IMR-90 (cell line): ENCODE data around the gene AICDA. TPM values are rescaled to one million over a fixed set of nuclear protein-coding genes. Genes with fewer than 3 reads are reported as not detected.

Experiments used
- ATAC-seq: fragments of 200-7000 bp; cut with Tn5 transposase; 2 replicates; pipeline ENCODE4 v1.9.1; 2020; ENCODE audit warnings: low read depth, mild to moderate bottlenecking, moderate library complexity
- BruUV-seq: library from RNA; stranded (reverse); fragments of 400-500 nt; replicated peaks from 2 replicates; lab custom pipeline; 2021; lab: Mats Ljungman, UMichigan
- CTCF ChIA-PET: fragments of 300-600 bp; formaldehyde crosslinking; extraction: SDS; loops from one replicate; lab custom pipeline; 2021; ENCODE audit warnings: antibody characterized with exemption; lab: Yijun Ruan, JAX
- POLR2A ChIA-PET: fragments of 300-600 bp; sonication (Branson Sonifier 250); formaldehyde crosslinking; loops from one replicate; lab custom pipeline; 2022; ENCODE audit warnings: antibody characterized with exemption; ENCODE audit not compliant: unreplicated experiment; lab: Charles Lee
- DNase-seq: peaks from one replicate; pipeline ENCODE4 v3.0.0; 2013
- H2AFZ ChIP-seq: replicated peaks from 2 replicates; pipeline ENCODE3; 2013; ENCODE audit warnings: low read length, mild to moderate bottlenecking; ENCODE audit not compliant: poor library complexity
- H2AK5ac ChIP-seq: 2 replicates; pipeline ENCODE4 v1.6.1; 2013; ENCODE audit warnings: low read depth, low read length, inconsistent platforms
- H2AK9ac ChIP-seq: replicated peaks from 2 replicates; pipeline ENCODE3; 2013; ENCODE audit warnings: mild to moderate bottlenecking, low read depth, low read length, moderate library complexity; ENCODE audit not compliant: poor library complexity
- H2BK120ac ChIP-seq: 2 replicates; pipeline ENCODE4 v1.6.1; 2013; ENCODE audit warnings: low read depth, low read length, inconsistent platforms
- H2BK15ac ChIP-seq: 3 replicates; pipeline ENCODE4 v1.6.1; 2013; ENCODE audit warnings: low read depth, low read length, inconsistent platforms
- H2BK20ac ChIP-seq: 2 replicates; pipeline ENCODE4 v1.6.1; 2013; ENCODE audit warnings: low read depth, mild to moderate bottlenecking, inconsistent platforms, low read length, moderate library complexity
- H2BK5ac ChIP-seq: 2 replicates; pipeline ENCODE4 v1.6.1; 2013; ENCODE audit warnings: mild to moderate bottlenecking, low read depth, low read length, inconsistent platforms; ENCODE audit not compliant: poor library complexity, severe bottlenecking
- H3K14ac ChIP-seq: replicated peaks from 2 replicates; pipeline ENCODE4 v1.6.1; 2013; ENCODE audit warnings: low read depth, low read length, inconsistent platforms
- H3K18ac ChIP-seq: 2 replicates; pipeline ENCODE4 v1.6.1; 2013; ENCODE audit warnings: low read depth, low read length, control low read depth
- H3K23ac ChIP-seq: 2 replicates; pipeline ENCODE4 v1.6.1; 2013; ENCODE audit warnings: low read depth, low read length, inconsistent platforms
- H3K27ac ChIP-seq: 2 replicates; pipeline ENCODE4 v1.5.1; 2013; ENCODE audit warnings: mild to moderate bottlenecking, control low read depth, low read length; ENCODE audit not compliant: insufficient read depth
- H3K27me3 ChIP-seq: 2 replicates; pipeline ENCODE4 v1.6.1; 2013; ENCODE audit warnings: low read length; ENCODE audit not compliant: control insufficient read depth, insufficient read depth
- H3K36me3 ChIP-seq: 2 replicates; pipeline ENCODE4 v1.6.1; 2013; ENCODE audit warnings: low read length, mixed read lengths; ENCODE audit not compliant: control insufficient read depth, insufficient read depth
- H3K4ac ChIP-seq: 2 replicates; pipeline ENCODE4 v1.6.1; 2013; ENCODE audit warnings: low read depth, low read length, inconsistent platforms
- H3K4me1 ChIP-seq: 2 replicates; pipeline ENCODE4 v1.6.1; 2013; ENCODE audit warnings: low read length, mixed read lengths; ENCODE audit not compliant: control insufficient read depth, insufficient read depth
- H3K4me2 ChIP-seq: 2 replicates; pipeline ENCODE4 v1.6.1; 2013; ENCODE audit warnings: low read depth, mild to moderate bottlenecking, control low read depth, low read length, moderate library complexity
- H3K4me3 ChIP-seq: 2 replicates; pipeline ENCODE4 v1.5.1; 2013; ENCODE audit warnings: low read depth, mild to moderate bottlenecking, control low read depth, low read length, moderate library complexity; ENCODE audit not compliant: insufficient read depth
- H3K56ac ChIP-seq: 2 replicates; pipeline ENCODE4 v1.6.1; 2013; ENCODE audit warnings: low read length, inconsistent platforms; ENCODE audit not compliant: insufficient read depth; ENCODE audit errors: extremely low read depth
- H3K79me1 ChIP-seq, 2 experiments: 2 replicates each; pipeline ENCODE4 v1.6.1; 2013; ENCODE audit warnings: low read length in 2 of 2, inconsistent platforms in 1 of 2, low read depth in 1 of 2
- H3K9ac ChIP-seq: 2 replicates; pipeline ENCODE4 v1.6.1; 2013; ENCODE audit warnings: low read depth, low read length, control low read depth
- H3K9me1 ChIP-seq: 2 replicates; pipeline ENCODE4 v1.6.1; 2013; ENCODE audit warnings: low read length, inconsistent platforms; ENCODE audit not compliant: insufficient read depth
- H3K9me3 ChIP-seq: 2 replicates; pipeline ENCODE4 v1.6.1; 2013; ENCODE audit warnings: low read length; ENCODE audit not compliant: control insufficient read depth, insufficient read depth
- H4K20me1 ChIP-seq: 2 replicates; pipeline ENCODE4 v1.6.1; 2013; ENCODE audit warnings: low read length, inconsistent platforms; ENCODE audit not compliant: insufficient read depth
- H4K5ac ChIP-seq: 2 replicates; pipeline ENCODE4 v1.6.1; 2013; ENCODE audit warnings: mild to moderate bottlenecking, low read depth, low read length, control low read depth
- H4K8ac ChIP-seq, 2 experiments: 2 replicates each; pipeline ENCODE4 v1.6.1; 2013; ENCODE audit warnings: low read depth in 2 of 2, low read length in 2 of 2, control low read depth in 1 of 2, inconsistent platforms in 1 of 2
- H4K91ac ChIP-seq: 2 replicates; pipeline ENCODE4 v1.6.1; 2013; ENCODE audit warnings: low read depth, low read length, inconsistent platforms; ENCODE audit not compliant: insufficient read depth
- BHLHE40 ChIP-seq: fragments of 150-350 bp; IDR thresholded peaks from 2 replicates; pipeline ENCODE4 v1.6.1; 2016; ENCODE audit warnings: mild to moderate bottlenecking, low read depth, low read length
- CEBPB ChIP-seq: IDR thresholded peaks from 2 replicates; pipeline ENCODE4 v1.6.1; 2012; ENCODE audit warnings: low read depth, low read length, improper control_type of control experiment
- CHD1 ChIP-seq: IDR thresholded peaks from 2 replicates; pipeline ENCODE4 v1.6.1; 2012; ENCODE audit warnings: low read depth, low read length, improper control_type of control experiment
- CTCF ChIP-seq: conservative IDR thresholded peaks from 2 replicates; pipeline ENCODE4 v1.5.1; 2012; ENCODE audit warnings: mild to moderate bottlenecking, low read depth, low read length, improper control_type of control experiment
- ELK1 ChIP-seq: fragments of 150-350 bp; IDR thresholded peaks from 2 replicates; pipeline ENCODE4 v1.6.1; 2016; ENCODE audit warnings: low read depth, mild to moderate bottlenecking, low read length, moderate library complexity, borderline replicate concordance
- FOS ChIP-seq: fragments of 150-350 bp; IDR thresholded peaks from 2 replicates; pipeline ENCODE4 v1.6.1; 2016; ENCODE audit warnings: low read depth, low read length
- MAFK ChIP-seq: IDR thresholded peaks from 2 replicates; pipeline ENCODE4 v1.6.1; 2012; ENCODE audit warnings: low read depth, low read length, improper control_type of control experiment
- MXI1 ChIP-seq: IDR thresholded peaks from 2 replicates; pipeline ENCODE4 v1.6.1; 2012; ENCODE audit warnings: low read depth, mild to moderate bottlenecking, low read length, moderate library complexity, borderline replicate concordance
- POLR2A ChIP-seq: IDR thresholded peaks from 2 replicates; pipeline ENCODE4 v1.6.1; 2012; ENCODE audit warnings: mild to moderate bottlenecking, low read depth, low read length
- RAD21 ChIP-seq: IDR thresholded peaks from 2 replicates; pipeline ENCODE4 v1.6.1; 2012; ENCODE audit warnings: low read length, improper control_type of control experiment
- SMC3 ChIP-seq: fragments of 150-350 bp; IDR thresholded peaks from 2 replicates; pipeline ENCODE4 v1.6.1; 2016; ENCODE audit warnings: low read depth, mild to moderate bottlenecking, antibody characterized with exemption, low read length, moderate library complexity
- WGBS, 2 experiments: methylation state at CpG; one replicate each; pipeline versions ENCODE4 v1.1.5 to v1.1.7; 2013; ENCODE audit warnings: missing lambda C conversion rate in 2 of 2; ENCODE audit not compliant: insufficient read length in 1 of 2; ENCODE audit errors: extremely low coverage in 2 of 2; 5-methylcytosine and 5-hydroxymethylcytosine counted together
- dilution Hi-C: fragments of 300-500 bp; cut with HindIII; formaldehyde crosslinking; loops from one replicate; pipeline ENCODE4 v1.14.3; 2018; ENCODE audit warnings: low sequenced_read_pairs; ENCODE audit not compliant: unreplicated experiment
- in situ Hi-C: fragments of 300-500 bp; cut with MboI; formaldehyde crosslinking; loops from 3 replicates; pipeline ENCODE4 v1.14.3; 2019; ENCODE audit warnings: low sequenced_read_pairs, inconsistent platforms, mixed read lengths
- intact Hi-C: fragments of 100-400 bp; cut with micrococcal nuclease; formaldehyde crosslinking; loops from 2 replicates; pipeline ENCODE4 v1.10.0; 2022
- polyA plus RNA-seq, 3 experiments: library from polyadenylated mRNA; depleted of rRNA; stranded (reverse); fragments of >200 nt; gene quantifications; 2 replicates each; pipeline ENCODE4 v1.2.3, GENCODE V29; 2012; ENCODE audit warnings: low replicate concordance in 1 of 3
- total RNA-seq: library from RNA; depleted of rRNA; stranded (reverse); fragments of >200 nt; gene quantifications from 2 replicates; pipeline ENCODE4 v1.2.3, GENCODE V29; 2012

Gene AICDA
- total and polyA plus RNA-seq, 2 of the 4 experiments (the other 2 are of a cell fraction): not detected

DNA sequence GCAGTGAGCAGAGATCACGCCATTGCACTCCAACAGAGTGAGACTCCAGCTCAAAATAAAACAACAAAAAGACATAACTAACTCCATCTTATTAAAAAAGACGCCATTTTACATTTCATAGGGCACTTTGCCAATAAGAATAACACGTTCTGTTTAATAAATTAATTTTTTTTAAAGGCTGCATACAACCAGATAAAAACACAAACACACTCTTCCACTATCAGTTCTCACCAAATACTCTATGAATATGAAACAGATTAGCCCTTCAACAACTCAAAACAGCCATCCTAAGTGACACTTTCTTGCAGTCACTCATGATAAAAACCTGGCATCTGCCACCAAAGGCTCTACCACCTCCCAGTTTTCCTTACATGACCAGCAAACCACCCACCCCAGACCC is 16.1 kb downstream of the AICDA start:
- Histone ChIP-seq H3K4me3 (no peak overlapping the region), H2BK15ac (no peak overlapping the region), H2BK20ac (no peak overlapping the region), H3K9ac (no peak overlapping the region), H3K4me2 (no peak overlapping the region), H4K91ac (no peak overlapping the region), H3K27me3 (no peaks in the 10 kb centered on the region), H3K23ac (no peak overlapping the region), H3K4me1 (no peaks in the 10 kb centered on the region), H3K9me1 (no peaks in the 10 kb centered on the region), H4K8ac (no peak overlapping the region), H4K20me1 (no peaks in the 10 kb centered on the region), H2AFZ (no peak overlapping the region), H3K79me1 (no peaks in the 10 kb centered on the region), H2AK9ac (no peak overlapping the region), H3K36me3 (no peaks in the 10 kb centered on the region), H3K9me3 (no peaks in the 10 kb centered on the region), H2BK120ac (no peak overlapping the region), H4K5ac (no peak overlapping the region), H3K56ac (no peak overlapping the region), H3K18ac (no peak overlapping the region), H3K4ac (no peak overlapping the region), H3K14ac (no peak overlapping the region), H2AK5ac (no peak overlapping the region), H2BK5ac (no peak overlapping the region), H3K27ac (no peak overlapping the region)
- CTCF ChIA-PET: no interaction called here
- no CpG with 5 or more reads among the region's 3 CpGs for WGBS, 2 experiments
- no peak for DNase-seq
- ATAC-seq: no peak
- intact Hi-C loops: no loop called here
- in situ Hi-C loops: no loop called here
- POLR2A ChIA-PET: no interaction called here
- no peak for TF ChIP-seq POLR2A
- TF ChIP-seq RAD21: no peak
- no peak for TF ChIP-seq SMC3
- no peak for TF ChIP-seq MAFK
- TF ChIP-seq FOS: no peak
- TF ChIP-seq CTCF: no peak
- no peak for TF ChIP-seq CHD1
- no peak for TF ChIP-seq ELK1
- TF ChIP-seq MXI1: no peak
- no peak for TF ChIP-seq CEBPB
- no peak for TF ChIP-seq BHLHE40
- dilution Hi-C loops: no loop called here
- BruUV-seq: no TSS peak
